Fibroblast of mammary gland (primary cell): Measurements from ENCODE around the gene ORAI2.
"Not testable (repeated sequence)": the region's sequence is repeated elsewhere in the genome, so short reads cannot be mapped to it uniquely, and the experiment has no call there.

ENCODE experiments used
- DNase-seq: peaks from one replicate; pipeline ENCODE4 v3.0.0-alpha.2; 2010; ENCODE audit warnings: low read depth
- H3K4me3 ChIP-seq: 2 replicates; pipeline ENCODE4 v1.5.1; 2011; ENCODE audit warnings: low read depth, mild to moderate bottlenecking, low read length, moderate library complexity; ENCODE audit not compliant: control insufficient read depth
- CTCF ChIP-seq: conservative IDR thresholded peaks from 2 replicates; pipeline ENCODE4 v1.5.1; 2011; ENCODE audit warnings: low read depth, low read length, inconsistent platforms; ENCODE audit not compliant: control insufficient read depth, insufficient read depth

The ORAI2 gene

GRCh38 chr7:102479982-102480637 lies 46.7 kb downstream of the ORAI2 start:
- TF ChIP-seq CTCF = peak; percentile 31
- DNase-seq, H3K4me3 ChIP-seq: not testable (repeated sequence)

GRCh38 chr7:102481962-102482361 lies 48.6 kb downstream of the ORAI2 start:
- not testable (repeated sequence) for DNase-seq, H3K4me3 ChIP-seq

- DNase-seq, H3K4me3 ChIP-seq: not testable (repeated sequence)
These were observed 50.9 kb downstream of the ORAI2 start for GRCh38 chr7:102484317-102484716.

DNA sequence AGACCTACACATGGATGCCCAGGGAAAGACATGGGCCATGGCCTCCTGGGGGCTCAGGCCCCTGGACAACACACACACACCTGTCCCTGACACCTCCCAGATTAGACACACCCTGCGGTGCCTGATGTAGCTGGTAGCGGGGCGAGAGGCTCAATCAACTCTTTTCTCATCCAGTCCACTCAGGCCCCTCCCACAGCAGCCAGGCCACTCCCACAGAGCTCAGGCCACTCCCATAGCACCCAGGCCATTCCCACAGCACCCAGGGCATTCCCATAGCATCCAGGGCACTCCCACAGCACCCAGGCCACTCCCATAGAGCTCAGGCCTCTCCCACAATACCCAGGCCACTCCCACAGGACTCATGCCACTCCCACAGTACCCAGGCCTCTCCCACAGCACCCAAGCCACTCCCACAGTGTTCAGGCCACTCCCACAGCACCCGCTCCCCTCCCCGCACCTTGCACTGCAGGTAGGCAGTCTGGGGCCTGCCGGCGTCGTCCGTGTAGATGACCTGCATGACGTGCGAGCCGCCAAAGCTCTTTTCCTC lies 57.2 kb downstream of the ORAI2 start:
- not testable (repeated sequence) for H3K4me3 ChIP-seq, DNase-seq

- not testable (repeated sequence) for DNase-seq, H3K4me3 ChIP-seq
These were observed 60.0 kb downstream of the ORAI2 start for GRCh38 chr7:102493220-102493935.

GRCh38 chr7:102494026-102494425 lies 60.7 kb downstream of the ORAI2 start:
- H3K4me3 ChIP-seq, DNase-seq: not testable (repeated sequence)

GRCh38 chr7:102494473-102495149 lies 61.2 kb downstream of the ORAI2 start:
- DNase-seq, H3K4me3 ChIP-seq: not testable (repeated sequence)

GRCh38 chr7:102496861-102497260 lies 63.5 kb downstream of the ORAI2 start:
- DNase-seq, H3K4me3 ChIP-seq: not testable (repeated sequence)

GRCh38 chr7:102497308-102497707 lies 63.9 kb downstream of the ORAI2 start:
- not testable (repeated sequence) for DNase-seq, H3K4me3 ChIP-seq

- DNase-seq, H3K4me3 ChIP-seq: not testable (repeated sequence)
These were observed 64.9 kb downstream of the ORAI2 start for GRCh38 chr7:102498321-102498720.

DNA sequence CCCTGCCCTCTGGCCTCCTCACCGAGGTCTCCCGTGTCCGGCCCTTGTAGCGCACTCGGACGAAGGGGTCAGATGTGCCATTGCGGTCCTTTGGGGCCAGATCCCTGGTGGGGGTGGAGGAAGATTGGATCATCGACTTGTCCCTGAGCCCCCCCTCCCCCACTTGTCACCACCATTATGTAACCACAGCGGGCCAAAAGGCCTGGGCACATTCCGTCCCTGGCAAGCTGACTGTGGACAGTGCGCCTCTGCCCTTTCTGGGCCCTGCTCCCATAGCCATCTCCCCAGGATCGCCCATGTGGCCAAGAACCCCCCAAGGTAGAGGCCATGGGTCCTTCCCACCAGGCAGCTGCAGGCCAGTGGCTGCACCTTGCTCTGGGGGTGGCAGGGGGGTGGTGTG lies 69.8 kb downstream of the ORAI2 start:
- not testable (repeated sequence) for DNase-seq

GRCh38 chr7:102505298-102506185 lies 72.2 kb downstream of the ORAI2 start:
- not testable (repeated sequence) for DNase-seq, H3K4me3 ChIP-seq

More for the DNA sequence above, 69.8 kb downstream of the ORAI2 start:
- H3K4me3 ChIP-seq = not testable (repeated sequence)
